ENCODE data around the gene BNIP5.

The BNIP5 gene

GRCh38 chr6:36301781-36302180 lies 34.9 kb downstream of the BNIP5 start:
- ATAC-seq = no peak
- no peak for TF ChIP-seq ZFP30 (CRISPR knock-in tag; IDR thresholded peaks at IDR 0.05)
- no peak for TF ChIP-seq ISL1 (CRISPR knock-in tag; IDR thresholded peaks at IDR 0.05)
- TF ChIP-seq BACH2 (CRISPR knock-in tag; IDR thresholded peaks at IDR 0.05; ENCODE audit: borderline replicate concordance) = no peak
- TF ChIP-seq TOX (CRISPR knock-in tag; IDR thresholded peaks at IDR 0.05; ENCODE audit: borderline replicate concordance) = no peak
- no peak for TF ChIP-seq TSHZ2 (CRISPR knock-in tag; IDR thresholded peaks at IDR 0.05)
- TF ChIP-seq SNAI2 (CRISPR knock-in tag; IDR thresholded peaks at IDR 0.05) = no peak
- no peak for TF ChIP-seq PATZ1 (CRISPR knock-in tag; IDR thresholded peaks at IDR 0.05; ENCODE audit: borderline replicate concordance)
- TF ChIP-seq POU6F1 (CRISPR knock-in tag; IDR thresholded peaks at IDR 0.05; ENCODE audit: borderline replicate concordance, low read depth) = no peak
- TF ChIP-seq CREB5 (CRISPR knock-in tag; IDR thresholded peaks at IDR 0.05; ENCODE audit: low read depth) = no peak
- no peak for TF ChIP-seq ZNF565 (CRISPR knock-in tag; conservative IDR thresholded peaks at IDR 0.05; ENCODE audit: low read depth)
- no peak for TF ChIP-seq PPARA (CRISPR knock-in tag; IDR thresholded peaks at IDR 0.05; ENCODE audit: borderline replicate concordance)
- TF ChIP-seq ZC3H10 (CRISPR knock-in tag; IDR thresholded peaks at IDR 0.05) = no peak
- TF ChIP-seq ZNF8 (CRISPR knock-in tag; IDR thresholded peaks at IDR 0.05) = no peak
- no peak for TF ChIP-seq GLIS3 (CRISPR knock-in tag; IDR thresholded peaks at IDR 0.05)
- no peak for TF ChIP-seq RARB (CRISPR knock-in tag; IDR thresholded peaks at IDR 0.05)
- TF ChIP-seq ZNF70 (CRISPR knock-in tag; IDR thresholded peaks at IDR 0.05) = no peak
- TF ChIP-seq CSDC2 (CRISPR knock-in tag; IDR thresholded peaks at IDR 0.05) = no peak

- no peak for TF ChIP-seq ISL1 (CRISPR knock-in tag; IDR thresholded peaks at IDR 0.05)
- TF ChIP-seq ZFP3 (CRISPR knock-in tag; IDR thresholded peaks at IDR 0.05) = no peak
- no peak for TF ChIP-seq CSRNP3 (CRISPR knock-in tag; IDR thresholded peaks at IDR 0.05)
- TF ChIP-seq OSR1 (CRISPR knock-in tag; IDR thresholded peaks at IDR 0.05) = no peak
- TF ChIP-seq PPARA (CRISPR knock-in tag; IDR thresholded peaks at IDR 0.05; ENCODE audit: borderline replicate concordance) = no peak
- TF ChIP-seq ARNTL (CRISPR knock-in tag; IDR thresholded peaks at IDR 0.05; ENCODE audit: borderline replicate concordance, low read depth) = no peak
- TF ChIP-seq TOX (CRISPR knock-in tag; IDR thresholded peaks at IDR 0.05; ENCODE audit: borderline replicate concordance) = no peak
- no peak for TF ChIP-seq TCF4 (CRISPR knock-in tag; IDR thresholded peaks at IDR 0.05; ENCODE audit: borderline replicate concordance)
- TF ChIP-seq ESRRG (CRISPR knock-in tag; IDR thresholded peaks at IDR 0.05) = no peak
- TF ChIP-seq CREB5 (CRISPR knock-in tag; IDR thresholded peaks at IDR 0.05; ENCODE audit: low read depth) = no peak
- TF ChIP-seq ZNF70 (CRISPR knock-in tag; IDR thresholded peaks at IDR 0.05) = no peak
- TF ChIP-seq POU6F1 (CRISPR knock-in tag; IDR thresholded peaks at IDR 0.05; ENCODE audit: borderline replicate concordance, low read depth) = no peak
- no peak for TF ChIP-seq ZNF565 (CRISPR knock-in tag; conservative IDR thresholded peaks at IDR 0.05; ENCODE audit: low read depth)
- TF ChIP-seq BACH2 (CRISPR knock-in tag; IDR thresholded peaks at IDR 0.05; ENCODE audit: borderline replicate concordance) = no peak
- TF ChIP-seq ZNF8 (CRISPR knock-in tag; IDR thresholded peaks at IDR 0.05) = no peak
- no peak for TF ChIP-seq ZFP30 (CRISPR knock-in tag; IDR thresholded peaks at IDR 0.05)
- no peak for TF ChIP-seq TSHZ2 (CRISPR knock-in tag; IDR thresholded peaks at IDR 0.05)
- ATAC-seq = no peak
These were observed 35.5 kb downstream of the BNIP5 start for GRCh38 chr6:36301085-36301658.
